GM06990 (cell line): Measurements from ENCODE around the gene RAB13.

ENCODE experiments used
- DNase-seq: peaks from one replicate; pipeline ENCODE4 v3.0.0-alpha.2; 2011; ENCODE audit not compliant: insufficient read length; ENCODE audit errors: extremely low read depth
- H3K27me3 ChIP-seq: replicated peaks from 2 replicates; pipeline ENCODE4 v1.6.0; 2011; ENCODE audit warnings: low read length; ENCODE audit not compliant: control insufficient read depth, insufficient read depth
- H3K36me3 ChIP-seq: 2 replicates; pipeline ENCODE4 v1.5.1; 2011; ENCODE audit warnings: low read length; ENCODE audit not compliant: control insufficient read depth, insufficient read depth
- H3K4me3 ChIP-seq: replicated peaks from 2 replicates; pipeline ENCODE4 v1.5.1; 2011; ENCODE audit warnings: low read depth, mild to moderate bottlenecking, control low read depth, low read length
- CTCF ChIP-seq: IDR thresholded peaks from 2 replicates; pipeline ENCODE4 v1.5.1; 2011; ENCODE audit warnings: low read length, control low read depth, mild to moderate bottlenecking, inconsistent platforms; ENCODE audit not compliant: insufficient read depth, poor library complexity, severe bottlenecking

RAB13 gene

GRCh38 chr1:153973525-153973924 lies 12.6 kb downstream of the RAB13 start:
- Histone ChIP-seq H3K36me3 (peaks cover 24% of the 10 kb centered on the region), H3K4me3 (no peak overlapping the region), H3K27me3 (no peaks in the 10 kb centered on the region)
- DNase-seq: no peak
- TF ChIP-seq CTCF: no peak

GRCh38 chr1:153973071-153973470 lies 13.1 kb downstream of the RAB13 start:
- DNase-seq: no peak
- Histone ChIP-seq H3K4me3 (no peak overlapping the region), H3K36me3 (peaks cover 24% of the 10 kb centered on the region), H3K27me3 (no peaks in the 10 kb centered on the region)
- no peak for TF ChIP-seq CTCF

GRCh38 chr1:153970346-153970745 lies 15.8 kb downstream of the RAB13 start:
- peaks cover 21% of the 10 kb centered on the region for H3K36me3 ChIP-seq
- no peak overlapping the region for H3K4me3 ChIP-seq
- DNase-seq: no peak
- no peaks in the 10 kb centered on the region for H3K27me3 ChIP-seq
- TF ChIP-seq CTCF: no peak

GRCh38 chr1:153968972-153969371 lies 17.2 kb downstream of the RAB13 start:
- Histone ChIP-seq H3K36me3 (peaks cover 12% of the 10 kb centered on the region), H3K27me3 (no peaks in the 10 kb centered on the region), H3K4me3 (no peak overlapping the region; the same call in 1 of the 2 replicates)
- no peak for DNase-seq
- TF ChIP-seq CTCF: no peak

GRCh38 chr1:153968408-153968807 lies 17.7 kb downstream of the RAB13 start:
- no peak for DNase-seq
- Histone ChIP-seq H3K4me3 (peak overlapping the region; percentile 64), H3K36me3 (peaks cover 7% of the 10 kb centered on the region), H3K27me3 (no peaks in the 10 kb centered on the region)
- TF ChIP-seq CTCF: no peak

GRCh38 chr1:153968000-153968363 lies 18.2 kb downstream of the RAB13 start:
- H3K4me3 ChIP-seq: peak overlapping the region; percentile 64
- TF ChIP-seq CTCF: no peak
- peaks cover 3% of the 10 kb centered on the region for H3K36me3 ChIP-seq
- H3K27me3 ChIP-seq: no peaks in the 10 kb centered on the region
- DNase-seq: no peak
